GM21737 (cell line): ENCODE data around the gene SLC38A7.
A peak's percentile ranks its signal among the peaks of the same experiment; 100 is the strongest.
"Not testable (repeated sequence)": the region's sequence is repeated elsewhere in the genome, so short reads cannot be mapped to it uniquely, and the experiment has no call there.

Source experiments
- ATAC-seq: cut with Tn5 transposase; IDR thresholded peaks from one replicate; pipeline ENCODE4 v1.9.1; 2021; ENCODE audit warnings: mild to moderate bottlenecking, moderate library complexity; ENCODE audit not compliant: unreplicated experiment

Gene SLC38A7

GRCh38 chr16:58684354-58685083, at the start of gene SLC38A7:
Gene SLC38A7, minus strand, starts transcription at chr16:58684770. Its CDS starts 4,644 bp downstream, at chr16:58680126.
- peak; percentile 96 for ATAC-seq

- peak; percentile 94 for ATAC-seq
Measured at GRCh38 chr16:58733671-58734458, 49.3 kb upstream of the SLC38A7 start, which contains the start of gene GOT2. Gene GOT2, minus strand, starts transcription at chr16:58734316. Its CDS starts 88 bp downstream, at chr16:58734228.

- ATAC-seq = no peak
Measured at GRCh38 chr16:58733248-58733670, 48.7 kb upstream of the SLC38A7 start.

- peak; percentile 35 for ATAC-seq
Measured at GRCh38 chr16:58732545-58733247, 48.1 kb upstream of the SLC38A7 start.

- no peak for ATAC-seq
Measured at GRCh38 chr16:58730724-58731370, 46.3 kb upstream of the SLC38A7 start.

GRCh38 chr16:58727796-58728568, 43.4 kb upstream of the SLC38A7 start:
- no peak for ATAC-seq

- ATAC-seq = no peak
Measured at GRCh38 chr16:58727028-58727781, 42.6 kb upstream of the SLC38A7 start.

GRCh38 chr16:58723109-58723508, 38.5 kb upstream of the SLC38A7 start:
- no peak for ATAC-seq

GRCh38 chr16:58717994-58718393, 33.4 kb upstream of the SLC38A7 start:
- no peak for ATAC-seq

- ATAC-seq = no peak
Measured at GRCh38 chr16:58716468-58716867, 31.9 kb upstream of the SLC38A7 start.

GRCh38 chr16:58713742-58714141, 29.2 kb upstream of the SLC38A7 start:
- no peak for ATAC-seq

GRCh38 chr16:58709333-58709732, 24.8 kb upstream of the SLC38A7 start:
- ATAC-seq = no peak

GRCh38 chr16:58699151-58699550, 14.6 kb upstream of the SLC38A7 start:
- no peak for ATAC-seq

- ATAC-seq = no peak
Measured at GRCh38 chr16:58695368-58695767, 10.8 kb upstream of the SLC38A7 start.

- ATAC-seq = no peak
Measured at GRCh38 chr16:58692450-58692849, 7.9 kb upstream of the SLC38A7 start.

- not testable (repeated sequence) for ATAC-seq
Measured at GRCh38 chr16:58686985-58687706, 2.6 kb upstream of the SLC38A7 start.

- ATAC-seq = no peak
Measured at GRCh38 chr16:58685084-58685449, 497 bp upstream of the SLC38A7 start.

GRCh38 chr16:58684001-58684353, 593 bp downstream of the SLC38A7 start:
- no peak for ATAC-seq

- no peak for ATAC-seq
Measured at GRCh38 chr16:58679763-58680162, 4.8 kb downstream of the SLC38A7 start.
